Measurements from ENCODE around the gene OCEL1. TPM values are rescaled to one million over a fixed set of nuclear protein-coding genes. Genes with fewer than 3 reads are reported as not detected.

The OCEL1 gene
- total and polyA plus RNA-seq, 2 of the 13 experiments (the other 11 are each of a cell fraction or from before 2014, with no cell fraction given) = 10.6 to 17.2 TPM

DNA sequence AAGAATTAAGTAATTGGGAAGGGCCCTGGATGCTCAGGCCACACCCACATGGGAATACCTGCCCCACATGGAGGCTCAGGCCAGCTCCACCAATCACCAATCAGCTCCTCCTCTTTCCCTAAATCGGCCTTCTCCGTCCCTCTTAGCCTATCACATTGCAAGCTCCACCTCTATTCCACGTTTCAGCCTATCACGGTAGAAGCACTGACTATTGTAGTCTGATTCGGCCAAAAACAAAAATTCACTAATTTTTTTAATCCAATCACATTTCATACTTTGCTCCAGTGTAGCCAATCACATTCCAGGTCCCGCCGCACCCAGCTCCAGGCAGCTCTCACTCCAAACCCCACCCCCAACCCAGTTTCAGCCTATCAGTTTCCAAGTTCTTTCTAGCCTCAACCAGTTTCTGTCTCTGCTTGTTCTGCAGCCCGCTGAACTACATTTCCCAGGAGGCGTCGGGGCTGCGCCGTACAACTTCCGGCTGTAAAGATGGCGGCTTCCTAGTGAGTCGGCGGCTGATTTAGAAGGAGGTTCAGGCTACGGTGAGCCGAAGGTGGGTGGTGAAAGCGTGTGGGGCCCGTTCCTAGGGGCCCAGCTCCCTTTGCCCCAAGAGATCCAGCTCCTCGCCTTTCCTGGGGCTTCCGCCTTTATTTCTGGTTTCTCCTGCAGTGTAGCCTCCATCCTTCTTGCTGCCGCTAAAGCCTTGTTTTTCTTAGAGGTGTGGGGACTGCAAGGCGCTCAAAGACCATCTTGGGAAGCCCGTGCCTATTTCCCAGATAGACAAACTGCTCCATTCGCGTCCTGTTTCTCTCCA is 41.2 kb downstream of the OCEL1 start, which contains the start of gene BABAM1 (continued):
- TF ChIP-seq, protein P1, sequence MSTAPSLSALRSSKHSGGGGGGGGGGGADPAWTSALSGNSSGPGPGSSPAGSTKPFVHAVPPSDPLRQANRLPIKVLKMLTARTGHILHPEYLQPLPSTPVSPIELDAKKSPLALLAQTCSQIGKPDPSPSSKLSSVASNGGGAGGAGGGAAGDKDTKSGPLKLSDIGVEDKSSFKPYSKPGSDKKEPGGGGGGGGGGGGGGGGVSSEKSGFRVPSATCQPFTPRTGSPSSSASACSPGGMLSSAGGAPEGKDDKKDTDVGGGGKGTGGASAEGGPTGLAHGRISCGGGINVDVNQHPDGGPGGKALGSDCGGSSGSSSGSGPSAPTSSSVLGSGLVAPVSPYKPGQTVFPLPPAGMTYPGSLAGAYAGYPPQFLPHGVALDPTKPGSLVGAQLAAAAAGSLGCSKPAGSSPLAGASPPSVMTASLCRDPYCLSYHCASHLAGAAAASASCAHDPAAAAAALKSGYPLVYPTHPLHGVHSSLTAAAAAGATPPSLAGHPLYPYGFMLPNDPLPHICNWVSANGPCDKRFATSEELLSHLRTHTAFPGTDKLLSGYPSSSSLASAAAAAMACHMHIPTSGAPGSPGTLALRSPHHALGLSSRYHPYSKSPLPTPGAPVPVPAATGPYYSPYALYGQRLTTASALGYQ (CRISPR knock-in tag; IDR thresholded peaks at IDR 0.05) = no peak
- TF ChIP-seq RFX1 (IDR thresholded peaks at IDR 0.05) = no peak
- no peak for TF ChIP-seq ZKSCAN8 (CRISPR knock-in tag; IDR thresholded peaks at IDR 0.05; ENCODE audit: borderline replicate concordance)
- TF ChIP-seq SALL1 (CRISPR knock-in tag; IDR thresholded peaks at IDR 0.05) = peak; percentile 41
- peak; percentile 94 for TF ChIP-seq HCFC1 (IDR thresholded peaks at IDR 0.05; ENCODE audit: low read depth, low read length)
- peak; percentile 94 for TF ChIP-seq KAT8 (CRISPR knock-in tag; IDR thresholded peaks at IDR 0.05)
- no peak for TF ChIP-seq WIZ (CRISPR knock-in tag; IDR thresholded peaks at IDR 0.05)
- TF ChIP-seq MIER2 (CRISPR knock-in tag; IDR thresholded peaks at IDR 0.05) = no peak
- no peak for TF ChIP-seq ATF7 (IDR thresholded peaks at IDR 0.05)
- no peak for TF ChIP-seq ATF7 (CRISPR knock-in tag; IDR thresholded peaks at IDR 0.05)
- TF ChIP-seq IRF2 (CRISPR knock-in tag; IDR thresholded peaks at IDR 0.05) = peak; percentile 79
- TF ChIP-seq HMGA1 (CRISPR knock-in tag; conservative IDR thresholded peaks at IDR 0.05) = no peak
- no peak for TF ChIP-seq FOXC1 (CRISPR knock-in tag; IDR thresholded peaks at IDR 0.05; ENCODE audit: borderline replicate concordance)
- TF ChIP-seq, protein P2, sequence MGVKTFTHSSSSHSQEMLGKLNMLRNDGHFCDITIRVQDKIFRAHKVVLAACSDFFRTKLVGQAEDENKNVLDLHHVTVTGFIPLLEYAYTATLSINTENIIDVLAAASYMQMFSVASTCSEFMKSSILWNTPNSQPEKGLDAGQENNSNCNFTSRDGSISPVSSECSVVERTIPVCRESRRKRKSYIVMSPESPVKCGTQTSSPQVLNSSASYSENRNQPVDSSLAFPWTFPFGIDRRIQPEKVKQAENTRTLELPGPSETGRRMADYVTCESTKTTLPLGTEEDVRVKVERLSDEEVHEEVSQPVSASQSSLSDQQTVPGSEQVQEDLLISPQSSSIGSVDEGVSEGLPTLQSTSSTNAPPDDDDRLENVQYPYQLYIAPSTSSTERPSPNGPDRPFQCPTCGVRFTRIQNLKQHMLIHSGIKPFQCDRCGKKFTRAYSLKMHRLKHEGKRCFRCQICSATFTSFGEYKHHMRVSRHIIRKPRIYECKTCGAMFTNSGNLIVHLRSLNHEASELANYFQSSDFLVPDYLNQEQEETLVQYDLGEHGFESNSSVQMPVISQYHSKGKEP (CRISPR knock-in tag; IDR thresholded peaks at IDR 0.05) = no peak
- TF ChIP-seq, protein P3, sequence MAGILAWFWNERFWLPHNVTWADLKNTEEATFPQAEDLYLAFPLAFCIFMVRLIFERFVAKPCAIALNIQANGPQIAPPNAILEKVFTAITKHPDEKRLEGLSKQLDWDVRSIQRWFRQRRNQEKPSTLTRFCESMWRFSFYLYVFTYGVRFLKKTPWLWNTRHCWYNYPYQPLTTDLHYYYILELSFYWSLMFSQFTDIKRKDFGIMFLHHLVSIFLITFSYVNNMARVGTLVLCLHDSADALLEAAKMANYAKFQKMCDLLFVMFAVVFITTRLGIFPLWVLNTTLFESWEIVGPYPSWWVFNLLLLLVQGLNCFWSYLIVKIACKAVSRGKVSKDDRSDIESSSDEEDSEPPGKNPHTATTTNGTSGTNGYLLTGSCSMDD (CRISPR knock-in tag; IDR thresholded peaks at IDR 0.05) = no peak
- TF ChIP-seq, protein P4, sequence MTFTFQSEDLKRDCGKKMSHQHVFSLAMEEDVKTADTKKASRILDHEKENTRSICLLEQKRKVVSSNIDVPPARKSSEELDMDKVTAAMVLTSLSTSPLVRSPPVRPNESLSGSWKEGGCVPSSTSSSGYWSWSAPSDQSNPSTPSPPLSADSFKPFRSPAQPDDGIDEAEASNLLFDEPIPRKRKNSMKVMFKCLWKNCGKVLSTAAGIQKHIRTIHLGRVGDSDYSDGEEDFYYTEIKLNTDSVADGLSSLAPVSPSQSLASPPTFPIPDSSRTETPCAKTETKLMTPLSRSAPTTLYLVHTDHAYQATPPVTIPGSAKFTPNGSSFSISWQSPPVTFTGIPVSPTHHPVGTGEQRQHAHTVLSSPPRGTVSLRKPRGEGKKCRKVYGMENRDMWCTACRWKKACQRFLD (CRISPR knock-in tag; IDR thresholded peaks at IDR 0.05; ENCODE audit: borderline replicate concordance) = no peak
- TF ChIP-seq ZNF292 (CRISPR knock-in tag; IDR thresholded peaks at IDR 0.05; ENCODE audit: borderline replicate concordance, low read depth) = no peak
- TF ChIP-seq TGIF2 (CRISPR knock-in tag; IDR thresholded peaks at IDR 0.05) = no peak
- no peak for TF ChIP-seq ZNF724P (CRISPR knock-in tag; IDR thresholded peaks at IDR 0.05; ENCODE audit: borderline replicate concordance)
- TF ChIP-seq MED1 (CRISPR knock-in tag; IDR thresholded peaks at IDR 0.05) = no peak
- peak in 1 of 2 experiments; percentile 35; a peak in 1 of 4 replicates for TF ChIP-seq EP300 (IDR thresholded peaks at IDR 0.05; ENCODE audit: low read depth in 2 of 2, low read length in 2 of 2)
- TF ChIP-seq EP300 (CRISPR knock-in tag; IDR thresholded peaks at IDR 0.05; ENCODE audit: borderline replicate concordance) = no peak
- no peak for TF ChIP-seq POGZ (CRISPR knock-in tag; IDR thresholded peaks at IDR 0.05)
- peak; percentile 47; the same call in 1 of the 2 replicates for TF ChIP-seq ZFX (CRISPR knock-in tag; IDR thresholded peaks at IDR 0.05; ENCODE audit: low read depth)
- no peak for TF ChIP-seq ZBTB20 (CRISPR knock-in tag; IDR thresholded peaks at IDR 0.05; ENCODE audit: borderline replicate concordance, low read depth)
- TF ChIP-seq, protein P5, sequence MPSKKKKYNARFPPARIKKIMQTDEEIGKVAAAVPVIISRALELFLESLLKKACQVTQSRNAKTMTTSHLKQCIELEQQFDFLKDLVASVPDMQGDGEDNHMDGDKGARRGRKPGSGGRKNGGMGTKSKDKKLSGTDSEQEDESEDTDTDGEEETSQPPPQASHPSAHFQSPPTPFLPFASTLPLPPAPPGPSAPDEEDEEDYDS (CRISPR knock-in tag; IDR thresholded peaks at IDR 0.05) = no peak; the same call in 1 of the 2 replicates

All from HepG2 (cell line).